SK-N-SH treated with all-trans-retinoic acid at 6 μM for 48 hours (cell line): Measurements from ENCODE around the gene RHOU.

Experiments used
- ATAC-seq: fragments of 200-7000 bp; cut with Tn5 transposase; 3 replicates; pipeline ENCODE4 v1.9.1; 2020; ENCODE audit warnings: mild to moderate bottlenecking, moderate library complexity
- ARNTL ChIP-seq: fragments of 450-650 bp; formaldehyde crosslinking; IDR thresholded peaks from 2 replicates; pipeline ENCODE4 v1.5.0; 2020; ENCODE audit warnings: low read depth, mild to moderate bottlenecking, moderate library complexity, borderline replicate concordance
- CREB5 ChIP-seq: fragments of 250-450 bp; sonication (Bioruptor Pico); IDR thresholded peaks from 2 replicates; pipeline ENCODE4 v1.5.1; 2020; ENCODE audit warnings: low read depth, mild to moderate bottlenecking, moderate library complexity
- ESRRG ChIP-seq: fragments of 250-450 bp; sonication (Bioruptor Pico); IDR thresholded peaks from 2 replicates; pipeline ENCODE4 v1.6.1; 2021; ENCODE audit warnings: mild to moderate bottlenecking
- GLIS3 ChIP-seq: fragments of 250-450 bp; sonication (Bioruptor Pico); IDR thresholded peaks from 2 replicates; pipeline ENCODE4 v1.5.0; 2020; ENCODE audit warnings: mild to moderate bottlenecking, moderate library complexity
- ISL1 ChIP-seq: fragments of 250-450 bp; sonication (Bioruptor Pico); IDR thresholded peaks from 2 replicates; pipeline ENCODE4 v2.1.2; 2022; ENCODE audit warnings: mild to moderate bottlenecking, moderate library complexity
- OSR1 ChIP-seq: fragments of 250-450 bp; sonication (Bioruptor Pico); IDR thresholded peaks from 2 replicates; pipeline ENCODE4 v1.8.0; 2022; ENCODE audit warnings: moderate library complexity, mild to moderate bottlenecking, inconsistent platforms
- PATZ1 ChIP-seq: fragments of 250-450 bp; sonication (Bioruptor Pico); IDR thresholded peaks from 2 replicates; pipeline ENCODE4 v1.8.0; 2020; ENCODE audit warnings: mild to moderate bottlenecking, moderate library complexity, borderline replicate concordance
- POU6F1 ChIP-seq: fragments of 250-450 bp; sonication (Bioruptor Pico); IDR thresholded peaks from 2 replicates; pipeline ENCODE4 v1.8.0; 2021; ENCODE audit warnings: low read depth, mild to moderate bottlenecking, moderate library complexity, borderline replicate concordance
- PPARA ChIP-seq: fragments of 250-450 bp; sonication (Bioruptor Pico); IDR thresholded peaks from 2 replicates; pipeline ENCODE4 v1.5.0; 2020; ENCODE audit warnings: mild to moderate bottlenecking, borderline replicate concordance
- RARB ChIP-seq: fragments of 250-450 bp; sonication (Bioruptor Pico); IDR thresholded peaks from 2 replicates; pipeline ENCODE4 v1.8.0; 2021; ENCODE audit warnings: mild to moderate bottlenecking, moderate library complexity
- SNAI2 ChIP-seq: fragments of 250-450 bp; sonication (Bioruptor Pico); IDR thresholded peaks from 2 replicates; pipeline ENCODE4 v1.5.0; 2020; ENCODE audit warnings: mild to moderate bottlenecking, moderate library complexity
- TOX ChIP-seq: fragments of 250-450 bp; sonication (Bioruptor Pico); IDR thresholded peaks from 2 replicates; pipeline ENCODE4 v1.8.0; 2021; ENCODE audit warnings: mild to moderate bottlenecking, moderate library complexity, borderline replicate concordance
- ZC3H10 ChIP-seq: fragments of 250-450 bp; sonication (Bioruptor Pico); IDR thresholded peaks from 2 replicates; pipeline ENCODE4 v1.5.1; 2021; ENCODE audit warnings: mild to moderate bottlenecking, moderate library complexity
- ZFP3 ChIP-seq: fragments of 250-450 bp; sonication (Bioruptor Pico); IDR thresholded peaks from 2 replicates; pipeline ENCODE4 v1.5.0; 2020; ENCODE audit warnings: mild to moderate bottlenecking, moderate library complexity
- ZFP30 ChIP-seq: fragments of 450-650 bp; formaldehyde crosslinking; IDR thresholded peaks from 2 replicates; pipeline ENCODE4 v1.5.0; 2022; ENCODE audit warnings: mild to moderate bottlenecking, moderate library complexity
- ZNF565 ChIP-seq: fragments of 450-650 bp; formaldehyde crosslinking; conservative IDR thresholded peaks from 2 replicates; pipeline ENCODE4 v1.5.0; 2020; ENCODE audit warnings: low read depth, mild to moderate bottlenecking, moderate library complexity
- ZNF70 ChIP-seq: fragments of 450-650 bp; formaldehyde crosslinking; IDR thresholded peaks from 2 replicates; pipeline ENCODE4 v1.5.0; 2020; ENCODE audit warnings: mild to moderate bottlenecking, moderate library complexity
- ZNF8 ChIP-seq: fragments of 450-650 bp; formaldehyde crosslinking; IDR thresholded peaks from 2 replicates; pipeline ENCODE4 v1.5.0; 2020; ENCODE audit warnings: mild to moderate bottlenecking, moderate library complexity

Gene RHOU

GRCh38 chr1:228740543-228741317 lies 5.5 kb downstream of the RHOU start:
- TF ChIP-seq ISL1: no peak
- no peak for TF ChIP-seq ARNTL (CRISPR knock-in tag)

GRCh38 chr1:228742281-228742860 lies 7.1 kb downstream of the RHOU start:
- ATAC-seq: no peak
- no peak for TF ChIP-seq OSR1 (CRISPR knock-in tag)

More at GRCh38 chr1:228740543-228741317, 5.5 kb downstream of the RHOU start:
- no peak for ATAC-seq

GRCh38 chr1:228743405-228743804 lies 8.1 kb downstream of the RHOU start:
- ATAC-seq: no peak
- TF ChIP-seq ISL1: no peak
- no peak for TF ChIP-seq OSR1 (CRISPR knock-in tag)
- TF ChIP-seq ZC3H10: no peak
- TF ChIP-seq ZFP3: no peak
- TF ChIP-seq POU6F1: no peak
- no peak for TF ChIP-seq PPARA
- TF ChIP-seq ARNTL (CRISPR knock-in tag): no peak

DNA sequence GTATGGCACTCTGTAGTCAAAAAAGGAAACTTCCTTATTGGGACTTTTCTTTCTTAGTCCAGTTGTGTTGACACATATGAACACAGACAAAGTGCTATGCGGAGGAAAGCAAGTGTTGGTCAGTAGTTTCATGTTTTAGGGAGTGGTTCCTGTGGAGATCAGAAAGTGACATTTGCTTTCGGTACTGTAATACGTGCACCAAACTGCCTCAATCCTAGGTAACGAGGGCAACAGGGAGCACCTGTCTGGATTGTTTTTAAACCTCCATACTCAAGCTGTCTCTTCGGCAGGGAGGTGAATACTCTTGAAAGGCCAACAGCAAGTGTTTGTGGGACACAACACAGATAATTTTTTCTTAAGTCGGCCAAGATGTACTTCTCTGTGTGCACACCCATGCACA lies 9.1 kb downstream of the RHOU start:
- ATAC-seq: no peak
- TF ChIP-seq ZNF70 (CRISPR knock-in tag) (no peak), ZFP3 (no peak)

DNA sequence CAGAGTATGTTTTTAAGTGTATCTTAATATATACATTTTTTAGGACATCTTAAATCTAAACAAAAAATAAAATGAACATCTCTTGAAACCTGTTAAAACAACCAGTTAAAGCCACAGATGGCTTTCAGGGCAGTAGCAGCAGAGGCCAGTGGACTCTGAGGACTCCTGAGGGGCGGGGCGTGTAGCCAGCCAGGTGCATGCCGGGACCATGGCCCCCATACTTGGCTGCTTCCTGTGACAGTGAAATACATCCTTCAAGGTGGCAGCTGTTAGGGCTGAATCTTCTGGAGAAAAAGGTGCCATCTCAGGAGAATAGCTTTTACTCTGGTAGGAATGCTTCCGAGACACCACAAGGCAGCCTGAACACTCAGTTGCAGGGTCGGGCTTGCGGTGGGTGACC lies 9.6 kb downstream of the RHOU start:
- no peak for ATAC-seq
- TF ChIP-seq ZNF8 (CRISPR knock-in tag) (no peak), RARB (CRISPR knock-in tag) (no peak), ZNF565 (no peak), ZFP3 (no peak), PPARA (no peak), GLIS3 (no peak)

DNA sequence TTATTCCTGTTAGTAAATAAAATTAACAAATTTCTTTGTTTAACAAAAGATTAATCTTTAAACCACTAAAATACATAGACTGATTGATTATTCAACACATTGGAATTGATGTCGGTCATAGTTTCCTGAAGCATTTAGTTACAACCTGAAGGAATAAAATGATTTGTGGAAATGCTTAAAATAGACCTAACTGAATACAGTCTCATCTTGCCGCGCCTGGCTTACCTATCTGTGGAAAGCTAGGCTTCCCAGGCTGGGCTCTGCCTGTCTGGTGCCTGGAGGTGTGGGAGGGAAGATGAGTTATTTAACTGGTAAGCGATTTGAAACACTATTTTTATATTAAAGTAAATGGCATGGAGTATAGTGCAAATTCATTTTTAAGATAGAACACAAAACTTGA lies 10.2 kb downstream of the RHOU start:
- ATAC-seq: no peak
- TF ChIP-seq PATZ1 (CRISPR knock-in tag) (no peak), ARNTL (CRISPR knock-in tag) (no peak), ISL1 (no peak), CREB5 (no peak), ZC3H10 (no peak), ZFP3 (no peak), ESRRG (no peak), GLIS3 (no peak), OSR1 (CRISPR knock-in tag) (no peak), RARB (CRISPR knock-in tag) (no peak), SNAI2 (CRISPR knock-in tag) (no peak), ZFP30 (CRISPR knock-in tag) (no peak), TOX (CRISPR knock-in tag) (no peak), POU6F1 (no peak), ZNF70 (CRISPR knock-in tag) (no peak)
